HepG2 (cell line): ENCODE data around the gene XAF1. TPM values are rescaled to one million over a fixed set of nuclear protein-coding genes. Genes with fewer than 3 reads are reported as not detected.

Experiments used
- ARHGAP35 ChIP-seq: sonication (generic); formaldehyde crosslinking; IDR thresholded peaks from 2 replicates; pipeline ENCODE4 v1.9.0; 2022; ENCODE audit warnings: mild to moderate bottlenecking, inconsistent platforms, moderate library complexity, missing genetic modification reagents, borderline replicate concordance
- EP300 ChIP-seq, 3 experiments: sonication (generic) in 1 of 3; formaldehyde crosslinking in 1 of 3; IDR thresholded peaks; 2 replicates each; pipeline versions ENCODE4 v1.5.1 to v1.6.1; 2011 to 2020; ENCODE audit warnings: low read depth in 2 of 3, low read length in 2 of 3, borderline replicate concordance in 1 of 3, improper control_type of control experiment in 1 of 3, mild to moderate bottlenecking in 1 of 3, missing genetic modification reagents in 1 of 3, moderate library complexity in 1 of 3
- IKZF5 ChIP-seq: IDR thresholded peaks from 2 replicates; pipeline ENCODE4 v1.6.1; 2018; ENCODE audit warnings: missing genetic modification reagents, mild to moderate bottlenecking, missing compliant biosample characterization
- RXRA ChIP-seq: sonication (generic); formaldehyde crosslinking; IDR thresholded peaks from 2 replicates; pipeline ENCODE4 v1.5.1; 2020; ENCODE audit warnings: missing genetic modification reagents
- ZNF335 ChIP-seq: sonication (generic); formaldehyde crosslinking; IDR thresholded peaks from 2 replicates; pipeline ENCODE4 v1.4.0; 2020; ENCODE audit warnings: missing genetic modification reagents
- ZSCAN30 ChIP-seq: sonication (generic); formaldehyde crosslinking; IDR thresholded peaks from 2 replicates; pipeline ENCODE4 v1.5.0; 2020; ENCODE audit warnings: mild to moderate bottlenecking, missing genetic modification reagents
- polyA plus RNA-seq, 8 experiments: library from polyadenylated mRNA; depleted of rRNA in 3 of 8; stranded (reverse) in 7 of 8; unstranded in 1 of 8; fragments of >200 nt; fragmentation: Illumina TruSeq in 4 of 8; extraction: Trizol in 4 of 8; gene quantifications; 2 replicates each; pipeline versions ENCODE4 v1.2.1 to v1.2.3, GENCODE V29; 2011 to 2016; ENCODE audit warnings: low read depth in 4 of 8, missing spikeins in 1 of 8, mixed read lengths in 1 of 8; ENCODE audit not compliant: insufficient read depth in 1 of 8
- total RNA-seq, 5 experiments: library from RNA; depleted of rRNA; stranded (reverse); fragments of >200 nt; fragmentation: Illumina TruSeq; extraction: Trizol; gene quantifications; 2 replicates each; pipeline ENCODE4 v1.2.3, GENCODE V29; 2016; ENCODE audit warnings: low read depth in 1 of 5
- TF ChIP-seq, protein P1 (sequence below), 2 experiments: sonication (generic) in 1 of 2; formaldehyde crosslinking in 1 of 2; IDR thresholded peaks; 2 replicates each; pipeline versions ENCODE4 v1.6.1 to v1.9.0; 2014 to 2022; ENCODE audit warnings: antibody characterized with exemption in 1 of 2, borderline replicate concordance in 1 of 2, inconsistent platforms in 1 of 2, low read depth in 1 of 2, missing genetic modification reagents in 1 of 2
- TF ChIP-seq, protein P2 (sequence below): sonication (generic); formaldehyde crosslinking; IDR thresholded peaks from 2 replicates; pipeline ENCODE4 v1.5.0; 2020; ENCODE audit warnings: mild to moderate bottlenecking, missing genetic modification reagents

The XAF1 gene
- total and polyA plus RNA-seq, 2 of the 13 experiments (the other 11 are each of a cell fraction or from before 2014, with no cell fraction given): 1.2 to 2.4 TPM

GRCh38 chr17:6796017-6796886 is 40.4 kb downstream of the XAF1 start (continued):
- TF ChIP-seq ARHGAP35 (CRISPR knock-in tag) (no peak), RXRA (CRISPR knock-in tag) (no peak), IKZF5 (no peak), ZSCAN30 (CRISPR knock-in tag) (peak; percentile 70; the same call in 1 of the 2 replicates), ZNF335 (no peak), EP300 (IDR thresholded peaks at IDR 0.05; ENCODE audit: low read depth in 2 of 2, low read length in 2 of 2) (peak in 1 of 2 experiments; percentile 82; a peak in 2 of 4 replicates), EP300 (CRISPR knock-in tag; IDR thresholded peaks at IDR 0.05; ENCODE audit: borderline replicate concordance) (no peak)
- TF ChIP-seq, protein P1, sequence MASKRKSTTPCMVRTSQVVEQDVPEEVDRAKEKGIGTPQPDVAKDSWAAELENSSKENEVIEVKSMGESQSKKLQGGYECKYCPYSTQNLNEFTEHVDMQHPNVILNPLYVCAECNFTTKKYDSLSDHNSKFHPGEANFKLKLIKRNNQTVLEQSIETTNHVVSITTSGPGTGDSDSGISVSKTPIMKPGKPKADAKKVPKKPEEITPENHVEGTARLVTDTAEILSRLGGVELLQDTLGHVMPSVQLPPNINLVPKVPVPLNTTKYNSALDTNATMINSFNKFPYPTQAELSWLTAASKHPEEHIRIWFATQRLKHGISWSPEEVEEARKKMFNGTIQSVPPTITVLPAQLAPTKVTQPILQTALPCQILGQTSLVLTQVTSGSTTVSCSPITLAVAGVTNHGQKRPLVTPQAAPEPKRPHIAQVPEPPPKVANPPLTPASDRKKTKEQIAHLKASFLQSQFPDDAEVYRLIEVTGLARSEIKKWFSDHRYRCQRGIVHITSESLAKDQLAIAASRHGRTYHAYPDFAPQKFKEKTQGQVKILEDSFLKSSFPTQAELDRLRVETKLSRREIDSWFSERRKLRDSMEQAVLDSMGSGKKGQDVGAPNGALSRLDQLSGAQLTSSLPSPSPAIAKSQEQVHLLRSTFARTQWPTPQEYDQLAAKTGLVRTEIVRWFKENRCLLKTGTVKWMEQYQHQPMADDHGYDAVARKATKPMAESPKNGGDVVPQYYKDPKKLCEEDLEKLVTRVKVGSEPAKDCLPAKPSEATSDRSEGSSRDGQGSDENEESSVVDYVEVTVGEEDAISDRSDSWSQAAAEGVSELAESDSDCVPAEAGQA (IDR thresholded peaks at IDR 0.05; ENCODE audit: low read depth): no peak
- TF ChIP-seq, protein P1 (CRISPR knock-in tag; IDR thresholded peaks at IDR 0.05; ENCODE audit: borderline replicate concordance): no peak
- TF ChIP-seq, protein P2, sequence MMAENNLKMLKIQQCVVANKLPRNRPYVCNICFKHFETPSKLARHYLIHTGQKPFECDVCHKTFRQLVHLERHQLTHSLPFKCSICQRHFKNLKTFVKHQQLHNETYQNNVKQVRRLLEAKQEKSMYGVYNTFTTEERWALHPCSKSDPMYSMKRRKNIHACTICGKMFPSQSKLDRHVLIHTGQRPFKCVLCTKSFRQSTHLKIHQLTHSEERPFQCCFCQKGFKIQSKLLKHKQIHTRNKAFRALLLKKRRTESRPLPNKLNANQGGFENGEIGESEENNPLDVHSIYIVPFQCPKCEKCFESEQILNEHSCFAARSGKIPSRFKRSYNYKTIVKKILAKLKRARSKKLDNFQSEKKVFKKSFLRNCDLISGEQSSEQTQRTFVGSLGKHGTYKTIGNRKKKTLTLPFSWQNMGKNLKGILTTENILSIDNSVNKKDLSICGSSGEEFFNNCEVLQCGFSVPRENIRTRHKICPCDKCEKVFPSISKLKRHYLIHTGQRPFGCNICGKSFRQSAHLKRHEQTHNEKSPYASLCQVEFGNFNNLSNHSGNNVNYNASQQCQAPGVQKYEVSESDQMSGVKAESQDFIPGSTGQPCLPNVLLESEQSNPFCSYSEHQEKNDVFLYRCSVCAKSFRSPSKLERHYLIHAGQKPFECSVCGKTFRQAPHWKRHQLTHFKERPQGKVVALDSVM (CRISPR knock-in tag): no peak; the same call in 1 of the 2 replicates
